Common myeloid progenitor, CD34-positive (primary cell): ENCODE data around the gene A2M.

Source experiments
- CTCF ChIA-PET: fragments of 350-600 bp; sonication (Branson Sonifier 250); formaldehyde crosslinking; loops from one replicate; lab custom pipeline; 2021; ENCODE audit warnings: antibody characterized with exemption; lab: Charles Lee
- POLR2A ChIA-PET: fragments of 350-600 bp; sonication (Branson Sonifier 250); formaldehyde crosslinking; loops from one replicate; lab custom pipeline; 2021; ENCODE audit warnings: antibody characterized with exemption; lab: Charles Lee
- DNase-seq, 3 donors: peaks; one replicate each; pipeline versions ENCODE4 v3.0.0 to v3.0.0-alpha.2; 2013
- H3K27ac ChIP-seq, 2 experiments: 1 replicate in 1 of 2; 2 replicates in 1 of 2; pipeline ENCODE4 v1.7.0; 2013; ENCODE audit warnings: inconsistent platforms in 2 of 2, low read length in 2 of 2, mild to moderate bottlenecking in 2 of 2, low read depth in 1 of 2, moderate library complexity in 1 of 2; ENCODE audit not compliant: severe bottlenecking in 2 of 2, insufficient read depth in 1 of 2, poor library complexity in 1 of 2
- H3K27me3 ChIP-seq, 5 experiments: replicated peaks in 2 of 5; 1 replicate in 3 of 5; 2 replicates in 2 of 5; pipeline versions ENCODE4 v1.6.1 to v1.7.0; 2013; ENCODE audit warnings: low read length in 4 of 5, mild to moderate bottlenecking in 2 of 5, moderate library complexity in 2 of 5, inconsistent platforms in 1 of 5; ENCODE audit not compliant: insufficient read depth in 5 of 5, control insufficient read depth in 4 of 5
- H3K36me3 ChIP-seq, 4 experiments: 1 replicate in 2 of 4; 2 replicates in 2 of 4; pipeline versions ENCODE4 v1.6.1 to v1.7.0; 2013; ENCODE audit warnings: low read length in 3 of 4, control low read depth in 1 of 4, mild to moderate bottlenecking in 1 of 4; ENCODE audit not compliant: control insufficient read depth in 4 of 4, insufficient read depth in 4 of 4
- H3K4me1 ChIP-seq, 4 experiments: 1 replicate in 3 of 4; 2 replicates in 1 of 4; pipeline versions ENCODE4 v1.6.1 to v1.7.1; 2013; ENCODE audit warnings: low read length in 3 of 4, mild to moderate bottlenecking in 3 of 4, control low read depth in 1 of 4, inconsistent platforms in 1 of 4, moderate library complexity in 1 of 4; ENCODE audit not compliant: control insufficient read depth in 4 of 4, insufficient read depth in 4 of 4; ENCODE audit errors: control extremely low read depth in 1 of 4
- H3K4me3 ChIP-seq, 7 experiments: 1 replicate in 4 of 7; 2 replicates in 3 of 7; pipeline versions ENCODE4 v1.5.1 to v1.7.0; 2013; ENCODE audit warnings: mild to moderate bottlenecking in 7 of 7, low read length in 6 of 7, moderate library complexity in 6 of 7, inconsistent platforms in 2 of 7, low read depth in 2 of 7, control low read depth in 1 of 7; ENCODE audit not compliant: insufficient read depth in 4 of 7, control insufficient read depth in 1 of 7; ENCODE audit errors: extremely low read depth in 1 of 7
- H3K9me3 ChIP-seq, 5 experiments: 1 replicate in 4 of 5; 2 replicates in 1 of 5; pipeline versions ENCODE4 v1.6.1 to v1.7.1; 2013; ENCODE audit warnings: low read length in 4 of 5, mild to moderate bottlenecking in 2 of 5, inconsistent platforms in 1 of 5, low read depth in 1 of 5, moderate library complexity in 1 of 5; ENCODE audit not compliant: control insufficient read depth in 4 of 5, insufficient read depth in 2 of 5; ENCODE audit errors: control extremely low read depth in 1 of 5
- WGBS: methylation state at CpG from one replicate; pipeline ENCODE4 v1.1.5; 2013; ENCODE audit not compliant: insufficient coverage; 5-methylcytosine and 5-hydroxymethylcytosine counted together

The A2M gene

DNA sequence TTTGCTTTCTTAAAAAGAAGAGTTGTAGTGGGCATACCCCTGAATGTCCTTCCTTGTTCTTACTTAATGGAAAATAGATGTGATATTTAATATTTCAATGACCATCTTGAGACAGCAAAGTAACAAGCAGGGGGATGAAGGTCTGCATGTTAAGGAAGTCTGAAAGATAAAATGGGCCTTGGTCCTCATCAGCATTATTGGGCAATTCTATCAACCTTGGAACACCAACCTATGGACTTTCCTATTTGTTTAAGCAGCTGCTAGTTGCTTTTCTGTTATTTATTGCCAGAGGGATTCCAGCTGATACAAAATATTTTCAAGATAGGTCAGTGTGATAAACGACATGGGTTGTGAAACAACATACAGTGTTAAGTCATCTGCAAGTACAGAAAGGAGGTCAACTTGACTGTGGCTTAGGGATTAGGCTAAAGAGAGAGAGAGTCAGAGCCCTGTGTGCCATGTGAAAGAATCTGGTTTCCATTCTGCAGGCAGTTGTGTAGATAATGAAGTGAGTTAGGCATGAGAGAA lies 16.4 kb upstream of the A2M start:
- no peak overlapping the region for H3K27ac ChIP-seq
- H3K27me3 ChIP-seq = no peaks in the 10 kb centered on the region
- H3K9me3 ChIP-seq = peaks cover 0 to 8% (median 2%) of the 10 kb centered on the region in 5 experiments
- no peaks in the 10 kb centered on the region for H3K4me1 ChIP-seq
- H3K36me3 ChIP-seq = peaks cover 0 to 7% (median 3%) of the 10 kb centered on the region in 4 experiments
- WGBS = 91% methylated on average over 1 of the region's 1 CpG
- DNase-seq = no peak
- no peak overlapping the region for H3K4me3 ChIP-seq
- ChIA-PET CTCF (no interaction called here), POLR2A (no interaction called here)

DNA sequence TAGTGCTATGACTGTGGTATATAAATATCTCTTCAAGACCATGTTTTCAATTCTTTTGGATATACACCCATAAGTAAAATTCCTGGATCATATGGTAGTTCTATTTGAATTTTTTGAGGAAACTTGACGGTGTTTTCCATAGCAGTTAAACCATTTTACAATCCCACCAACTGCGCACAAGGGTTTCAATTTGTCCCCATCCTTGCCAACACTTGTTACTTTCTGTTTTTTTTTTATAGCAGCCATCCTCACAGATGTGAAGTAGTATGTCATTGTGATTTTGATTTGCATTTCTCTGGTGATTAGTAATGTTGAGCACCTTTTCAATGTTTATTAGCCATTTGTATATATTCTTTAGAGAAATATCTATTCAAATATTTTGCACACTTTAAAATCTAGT lies 14.5 kb upstream of the A2M start:
- Histone ChIP-seq H3K27me3 (no peaks in the 10 kb centered on the region), H3K36me3 (peaks cover 0 to 7% (median 3%) of the 10 kb centered on the region in 4 experiments), H3K4me3 (no peak overlapping the region), H3K9me3 (peaks cover 0 to 6% (median 2%) of the 10 kb centered on the region in 5 experiments), H3K27ac (no peak overlapping the region), H3K4me1 (no peaks in the 10 kb centered on the region)
- CTCF ChIA-PET = no interaction called here
- no CpG with 5 or more reads among the region's 2 CpGs for WGBS
- POLR2A ChIA-PET = no interaction called here
- no peak for DNase-seq

DNA sequence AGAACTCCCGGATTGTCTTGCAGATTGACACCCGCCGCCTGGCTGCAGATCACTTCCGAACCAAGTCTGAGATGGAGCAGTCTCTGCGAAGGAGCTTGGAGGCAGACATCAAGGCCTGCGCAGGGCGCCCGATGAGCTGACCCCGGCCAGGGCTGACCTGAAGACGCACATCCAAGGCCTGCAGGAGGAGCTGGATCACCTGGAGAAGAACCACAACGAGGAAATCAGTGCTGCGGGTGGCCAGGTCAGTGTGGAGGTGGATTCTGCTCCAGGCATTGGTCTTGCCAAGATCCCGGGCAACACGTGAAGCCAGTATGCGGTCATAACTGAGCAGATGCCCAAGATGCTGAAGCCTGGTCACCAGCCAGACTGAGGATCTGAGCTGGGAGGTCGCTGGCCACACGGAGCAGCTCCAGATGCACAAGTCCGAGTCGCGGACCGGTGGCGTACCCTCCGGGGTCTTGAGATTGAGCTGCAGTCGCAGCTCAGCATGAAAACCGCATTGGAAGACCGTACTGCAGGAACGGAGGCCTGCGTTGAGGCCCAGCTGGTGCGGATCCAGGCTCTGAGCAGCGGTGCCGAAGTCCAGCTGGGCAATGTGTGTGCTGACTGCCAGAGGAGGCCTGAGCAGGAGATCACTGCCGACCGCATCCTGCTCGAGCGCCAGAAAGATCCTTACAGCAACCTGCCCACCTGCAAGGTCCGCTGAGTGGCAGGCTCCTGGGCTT lies 12.4 kb upstream of the A2M start:
- H3K36me3 ChIP-seq = peaks cover 0 to 7% (median 3%) of the 10 kb centered on the region in 4 experiments
- ChIA-PET POLR2A (no interaction called here), CTCF (no interaction called here)
- H3K27ac ChIP-seq = no peak overlapping the region
- WGBS = 99% methylated on average over 35 of the region's 36 CpGs
- H3K27me3 ChIP-seq = no peaks in the 10 kb centered on the region
- no peaks in the 10 kb centered on the region for H3K4me1 ChIP-seq
- H3K9me3 ChIP-seq = peaks cover 0 to 6% (median 2%) of the 10 kb centered on the region in 5 experiments
- no peak overlapping the region for H3K4me3 ChIP-seq
- DNase-seq = no peak

- Histone ChIP-seq H3K27me3 (no peaks in the 10 kb centered on the region), H3K27ac (no peak overlapping the region), H3K36me3 (peaks cover 0 to 7% (median 3%) of the 10 kb centered on the region in 4 experiments), H3K4me3 (no peak overlapping the region), H3K4me1 (no peaks in the 10 kb centered on the region), H3K9me3 (peaks cover 0 to 6% (median 2%) of the 10 kb centered on the region in 5 experiments)
- WGBS = over 99% methylated on average over 13 of the region's 21 CpGs
- CTCF ChIA-PET = no interaction called here
- POLR2A ChIA-PET = no interaction called here
- DNase-seq = no peak
Measured at GRCh38 chr12:9127484-9127883, 11.8 kb upstream of the A2M start.

DNA sequence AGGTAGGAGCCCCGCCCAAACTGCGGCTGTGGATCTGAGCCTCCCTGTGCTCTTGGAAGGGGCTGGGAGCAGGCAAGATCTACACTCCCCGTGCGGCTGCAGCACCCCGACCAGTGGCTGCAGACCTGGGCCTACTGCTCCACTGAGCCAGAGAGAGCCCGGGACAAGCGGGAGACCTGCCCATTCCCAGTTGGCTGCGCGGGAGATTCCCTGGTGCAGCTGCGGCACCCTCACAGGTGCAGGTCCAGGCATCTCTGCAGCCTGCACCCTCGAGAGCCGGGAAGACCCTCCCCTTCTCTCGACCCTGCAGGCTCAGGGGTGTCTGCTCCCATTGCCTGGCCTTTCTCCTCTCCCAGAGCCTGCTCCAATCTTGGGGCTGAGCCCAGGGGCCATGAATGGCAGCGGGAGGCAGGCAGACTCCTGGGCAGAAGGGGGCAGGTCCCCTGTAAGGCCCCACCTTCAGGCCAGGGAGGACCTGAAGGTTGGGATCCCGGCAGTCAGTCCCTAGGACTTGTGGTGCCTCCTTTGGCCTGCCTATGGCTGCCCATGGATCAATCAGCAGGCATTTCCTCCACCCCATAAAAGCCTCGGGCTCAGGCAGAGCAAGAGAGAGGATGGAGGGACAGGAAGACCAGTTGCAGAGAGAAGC lies 8.8 kb upstream of the A2M start:
- H3K4me1 ChIP-seq = peaks cover 0 to 2% (median 0%) of the 10 kb centered on the region in 4 experiments
- H3K27me3 ChIP-seq = no peaks in the 10 kb centered on the region
- no peak overlapping the region for H3K4me3 ChIP-seq
- WGBS = 94% methylated on average over 15 of the region's 16 CpGs
- peaks cover 0 to 7% (median 1%) of the 10 kb centered on the region in 4 experiments for H3K36me3 ChIP-seq
- ChIA-PET POLR2A (no interaction called here), CTCF (no interaction called here)
- peaks cover 0 to 6% (median 2%) of the 10 kb centered on the region in 5 experiments for H3K9me3 ChIP-seq
- no peak for DNase-seq
- H3K27ac ChIP-seq = no peak overlapping the region

- Histone ChIP-seq H3K36me3 (peaks cover 0 to 7% (median 1%) of the 10 kb centered on the region in 4 experiments), H3K4me1 (peaks cover under 1 to 8% (median 3%) of the 10 kb centered on the region in 4 experiments), H3K27me3 (no peaks in the 10 kb centered on the region), H3K9me3 (peaks cover 0 to 6% (median 2%) of the 10 kb centered on the region in 5 experiments), H3K27ac (no peak overlapping the region), H3K4me3 (no peak overlapping the region)
- POLR2A ChIA-PET = no interaction called here
- CTCF ChIA-PET = no interaction called here
- 96% methylated on average over 12 of the region's 14 CpGs for WGBS
- DNase-seq = no peak
Measured at GRCh38 chr12:9123781-9124382, 8.2 kb upstream of the A2M start.
